K562 (cell line): Measurements from ENCODE around the gene INTS13. TPM values are rescaled to one million over a fixed set of nuclear protein-coding genes. Genes with fewer than 3 reads are reported as not detected.

Experiments
- ATAC-seq: fragments of 200-7000 bp; cut with Tn5 transposase; 3 replicates; pipeline ENCODE4 v1.9.1; 2020; ENCODE audit warnings: moderate library complexity
- BruUV-seq: library from RNA; stranded (reverse); fragments of 400-500 nt; replicated peaks from 2 replicates; lab custom pipeline; 2021; lab: Mats Ljungman, UMichigan
- CTCF ChIA-PET: fragments of 300-600 bp; formaldehyde crosslinking; extraction: SDS; loops from one replicate; lab custom pipeline; 2021; ENCODE audit warnings: low intra/inter-chr PET ratio; lab: Yijun Ruan, JAX
- POLR2A ChIA-PET: fragments of 300-600, 350-650 bp; sonication (Branson Sonifier 250); formaldehyde crosslinking; extraction: SDS; loops from one replicate; lab custom pipeline; 2021; ENCODE audit warnings: antibody characterized with exemption, inconsistent platforms; lab: Yijun Ruan, JAX
- DNase-seq, 4 experiments: peaks; one replicate each; pipeline versions ENCODE4 v3.0.0 to v3.0.0-alpha.2; 2011 to 2018; ENCODE audit warnings: low spot score in 3 of 4, mixed read lengths in 3 of 4; ENCODE audit errors: extremely low read depth in 1 of 4
- FAIRE-seq: peaks from 2 replicates; lab custom pipeline; 2011; peaks lifted over from hg19 to GRCh38; lab: Jason Lieb, UNC
- H2AFZ ChIP-seq: 2 replicates; pipeline ENCODE4 v1.6.0; 2011; ENCODE audit warnings: low read depth, low read length, control low read depth, inconsistent platforms
- H3K27ac ChIP-seq: fragments of 200-600 bp; 3 replicates; pipeline ENCODE4 v1.8.0; 2011; ENCODE audit warnings: low read depth, mild to moderate bottlenecking, control low read depth, inconsistent platforms, low read length, moderate library complexity, mixed read lengths; ENCODE audit errors: extremely low read depth
- H3K27me3 ChIP-seq, 2 experiments: fragments of 300-600 bp in 1 of 2; 2 replicates in 1 of 2; 3 replicates in 1 of 2; pipeline versions ENCODE4 v1.6.0 to v1.8.0; 2011; ENCODE audit warnings: inconsistent platforms in 2 of 2, low read length in 2 of 2, mild to moderate bottlenecking in 1 of 2, mixed read lengths in 1 of 2, moderate library complexity in 1 of 2; ENCODE audit not compliant: control insufficient read depth in 2 of 2, insufficient read depth in 2 of 2
- H3K36me3 ChIP-seq: fragments of 300-600 bp; 3 replicates; pipeline ENCODE4 v1.8.0; 2011; ENCODE audit warnings: mild to moderate bottlenecking, low read length, inconsistent platforms; ENCODE audit not compliant: control insufficient read depth, insufficient read depth
- H3K4me1 ChIP-seq, 2 experiments: fragments of 200-600 bp in 1 of 2; replicated peaks in 1 of 2; 2 replicates in 1 of 2; 3 replicates in 1 of 2; pipeline versions ENCODE4 v1.5.1 to v1.8.0; 2011; ENCODE audit warnings: inconsistent platforms in 2 of 2, low read length in 2 of 2, mild to moderate bottlenecking in 1 of 2, mixed read lengths in 1 of 2, moderate library complexity in 1 of 2; ENCODE audit not compliant: control insufficient read depth in 2 of 2, insufficient read depth in 2 of 2
- H3K4me2 ChIP-seq: 2 replicates; pipeline ENCODE4 v1.6.1; 2011; ENCODE audit warnings: low read length, control low read depth, inconsistent platforms, mixed read lengths; ENCODE audit not compliant: insufficient read depth
- H3K4me3 ChIP-seq: fragments of 200-600 bp; sonication (generic), shearing (Covaris generic); 2 replicates; pipeline ENCODE4 v1.5.1; 2016; ENCODE audit warnings: control low read depth, inconsistent platforms
- H3K79me2 ChIP-seq: fragments of 200-600 bp; 3 replicates; pipeline ENCODE4 v1.8.0; 2011; ENCODE audit warnings: low read length, inconsistent platforms; ENCODE audit not compliant: control insufficient read depth, insufficient read depth
- H3K9ac ChIP-seq, 2 experiments: 2 replicates each; pipeline versions ENCODE4 v1.6.0 to v1.6.1; 2011; ENCODE audit warnings: low read depth in 2 of 2, low read length in 2 of 2, control low read depth in 1 of 2, inconsistent platforms in 1 of 2, mild to moderate bottlenecking in 1 of 2, mixed read lengths in 1 of 2; ENCODE audit not compliant: insufficient read depth in 1 of 2
- H3K9me1 ChIP-seq: one replicate; pipeline ENCODE4 v1.6.0; 2011; ENCODE audit warnings: inconsistent platforms, mild to moderate bottlenecking, low read length, moderate library complexity; ENCODE audit not compliant: control insufficient read depth, insufficient read depth
- H3K9me3 ChIP-seq: replicated peaks from 2 replicates; pipeline ENCODE4 v1.5.1; 2011; ENCODE audit warnings: low read depth, low read length, inconsistent platforms; ENCODE audit not compliant: control insufficient read depth, insufficient read depth
- H4K20me1 ChIP-seq: replicated peaks from 2 replicates; pipeline ENCODE4 v1.6.1; 2011; ENCODE audit warnings: low read length, inconsistent platforms, mixed read lengths; ENCODE audit not compliant: control insufficient read depth, insufficient read depth
- CHD1 ChIP-seq: fragments of 200-600 bp; sonication (generic); IDR thresholded peaks from one replicate; pipeline ENCODE4 v1.6.1; 2012; ENCODE audit warnings: mild to moderate bottlenecking, moderate library complexity, low read length, inconsistent platforms
- DACH1 ChIP-seq: fragments of 450-650 bp; IDR thresholded peaks from 2 replicates; pipeline ENCODE4 v1.6.1; 2018; ENCODE audit not compliant: partially characterized antibody
- DPF2 ChIP-seq: fragments of 450-650 bp; IDR thresholded peaks from 2 replicates; pipeline ENCODE4 v1.6.1; 2016
- EP300 ChIP-seq: IDR thresholded peaks from 2 replicates; pipeline ENCODE4 v1.6.1; 2012; ENCODE audit warnings: low read length, improper control_type of control experiment
- GTF3C2 ChIP-seq: IDR thresholded peaks from 3 replicates; pipeline ENCODE4 v1.6.1; 2011; ENCODE audit warnings: borderline replicate concordance, mild to moderate bottlenecking, moderate library complexity; ENCODE audit not compliant: insufficient read length; ENCODE audit errors: extremely low read depth
- HMBOX1 ChIP-seq: sonication (generic); IDR thresholded peaks from 2 replicates; pipeline ENCODE4 v1.6.1; 2016
- PHB ChIP-seq: fragments of 250-450 bp; sonication (Bioruptor Pico); IDR thresholded peaks from 2 replicates; pipeline ENCODE4 v1.5.0; 2021
- TGIF2 ChIP-seq: sonication (generic); formaldehyde crosslinking; IDR thresholded peaks from 2 replicates; pipeline ENCODE4 v1.8.1; 2022; ENCODE audit warnings: mild to moderate bottlenecking, missing genetic modification reagents, moderate library complexity
- ZNF133 ChIP-seq: fragments of 250-450 bp; sonication (Bioruptor Pico); IDR thresholded peaks from 2 replicates; pipeline ENCODE4 v1.4.0; 2020; ENCODE audit warnings: mild to moderate bottlenecking
- whole genome bisulfite sequencing: fragments of 100-300 bp; shearing (Covaris generic); methylation state at CpG from one replicate; pipeline ENCODE4 v1.1.6; 2016; ENCODE audit warnings: low coverage, mixed read lengths; ENCODE audit not compliant: insufficient coverage; ENCODE audit errors: missing lambda C conversion rate; 5-methylcytosine and 5-hydroxymethylcytosine counted together
- in situ Hi-C: fragments of 300-500 bp; cut with MboI; formaldehyde crosslinking; loops from 4 replicates; pipeline ENCODE4 v1.15.0; 2018; ENCODE audit warnings: inconsistent platforms, mixed read lengths
- intact Hi-C: fragments of 100-400 bp; cut with micrococcal nuclease; formaldehyde crosslinking; loops from 2 replicates; pipeline ENCODE4 v1.14.2; 2022
- polyA plus RNA-seq, 8 experiments: library from polyadenylated mRNA; depleted of rRNA in 4 of 8; stranded (reverse) in 5 of 8; unstranded in 3 of 8; fragments of >200 nt; fragmentation: Nextera tagmentation in 2 of 8; fragmentation: Illumina TruSeq in 1 of 8; extraction: Ambion mirVana in 2 of 8; extraction: Trizol in 1 of 8; gene quantifications; 2 replicates each; pipeline versions ENCODE4 v1.2.1 to v1.2.3, GENCODE V29; 2011 to 2014; ENCODE audit warnings: inconsistent platforms in 1 of 8, missing spikeins in 1 of 8
- total RNA-seq, 7 experiments: library from RNA; depleted of rRNA in 6 of 7; stranded (reverse); fragments of >200 nt in 6 of 7; fragmentation: Illumina TruSeq in 2 of 7; extraction: Trizol in 2 of 7; gene quantifications; 2 replicates each; pipeline versions ENCODE4 v1.2.1 to v1.2.3, GENCODE V29; 2011 to 2021; ENCODE audit warnings: low replicate concordance in 1 of 7

INTS13 gene
- total and polyA plus RNA-seq, 9 of the 15 experiments (the other 6 are each of a cell fraction or from before 2014, with no cell fraction given): 48.3 to 91.8 (median 78.1) TPM

GRCh38 chr12:26940516-26941214, 2.9 kb upstream of the INTS13 start (continued):
- TF ChIP-seq DPF2 (peak; percentile 23), HMBOX1 (0 out of 2 replicates have a peak, but pooled peaks have one; percentile 35), EP300 (no peak), GTF3C2 (no peak), DACH1 (peak; percentile 69)

GRCh38 chr12:26939953-26940352, 2.2 kb upstream of the INTS13 start:
- ChIA-PET CTCF (no interaction called here), POLR2A (no interaction called here)
- H3K27ac ChIP-seq: peak overlapping the region; percentile 95; the same call in 2 of the 3 replicates
- H3K9ac ChIP-seq: peak overlapping the region in 1 of 2 experiments; percentile 94; a peak in 3 of 4 replicates
- peak overlapping the region; percentile 84 for H3K4me3 ChIP-seq
- in situ Hi-C loops (loop anchor here (5.0 kb wide), 1 partner anchor 72 kb away; the partner anchor contains the start of gene TM7SF3), intact Hi-C loops (no loop called here)
- BruUV-seq: no TSS peak
- peaks cover 5% of the 10 kb centered on the region; the same call in 2 of the 3 replicates for H3K36me3 ChIP-seq
- FAIRE-seq (no peak), ATAC-seq (peak; percentile 56), DNase-seq (peak in 1 of 4 experiments; percentile 14)
- H3K27me3 ChIP-seq: no peaks in the 10 kb centered on the region
- TF ChIP-seq HMBOX1 (peak; percentile 90), ZNF133 (CRISPR knock-in tag) (no peak), CHD1 (peak; percentile 50), PHB (no peak), TGIF2 (CRISPR knock-in tag) (no peak)
- 0 out of 2 replicates have a peak, but pooled peaks cover 5% of the 10 kb centered on the region for H4K20me1 ChIP-seq
- no peak overlapping the region for H2AFZ ChIP-seq
- no peaks in the 10 kb centered on the region for H3K9me3 ChIP-seq
- H3K4me1 ChIP-seq: peaks cover 0 to 25% of the 10 kb centered on the region in 2 experiments; a peak in 3 of 5 replicates
- no peaks in the 10 kb centered on the region for H3K9me1 ChIP-seq
- WGBS: 0% methylated on average over 1 of the region's 1 CpG
- H3K4me2 ChIP-seq: peak overlapping the region; percentile 98
- H3K79me2 ChIP-seq: peaks cover 96% of the 10 kb centered on the region
